ENCODE measurements around the gene SLC8A2. TPM values are rescaled to one million over a fixed set of nuclear protein-coding genes. Genes with fewer than 3 reads are reported as not detected.
"Not testable (repeated sequence)": the region's sequence is repeated elsewhere in the genome, so short reads cannot be mapped to it uniquely, and the experiment has no call there.

The SLC8A2 gene
- total RNA-seq, 3 donors from 2014 or later (not counting 1 experiment from before 2014, with no cell fraction given), result 0.20 TPM; not detected in 2

GRCh38 chr19:47415953-47416642 lies 55.6 kb downstream of the SLC8A2 start:
- no peaks in the 10 kb centered on the region for H3K9me3 Mint-ChIP-seq
- no peak overlapping the region for H3K27ac ChIP-seq (ENCODE audit: low read length)
- peaks cover 46 to 63% of the 10 kb centered on the region in 2 donors for H3K27me3 Mint-ChIP-seq (ENCODE audit: low read depth in 2 of 2)
- H3K4me3 Mint-ChIP-seq, result no peak overlapping the region
- intact Hi-C loops (cut with micrococcal nuclease), result no loop called here
- no peak for TF ChIP-seq CTCF (IDR thresholded peaks at IDR 0.05)
- ATAC-seq (no peak), DNase-seq (no peak)
- H3K9me3 ChIP-seq (ENCODE audit: control insufficient read depth, insufficient read depth, low read length), result no peaks in the 10 kb centered on the region
- H3K4me1 ChIP-seq (ENCODE audit: control insufficient read depth, insufficient read depth, low read length), result peaks cover 11% of the 10 kb centered on the region
- peaks cover 42% of the 10 kb centered on the region for H3K27me3 ChIP-seq (ENCODE audit: control insufficient read depth, insufficient read depth, low read length)
- 87% methylated on average over 17 of the region's 21 CpGs for WGBS (ENCODE audit: insufficient coverage)
- no peak overlapping the region for H3K4me3 ChIP-seq (ENCODE audit: low read length)
- peaks cover 5 to 41% of the 10 kb centered on the region in 2 donors for H3K4me1 Mint-ChIP-seq
- no peaks in the 10 kb centered on the region for H3K36me3 ChIP-seq (ENCODE audit: control insufficient read depth, insufficient read depth, low read length)
- no peaks in the 10 kb centered on the region for H3K36me3 Mint-ChIP-seq
- no peak overlapping the region for H3K27ac Mint-ChIP-seq

GRCh38 chr19:47414469-47414868 lies 57.2 kb downstream of the SLC8A2 start:
- Histone ChIP-seq H3K4me3 (ENCODE audit: low read length) (no peak overlapping the region), H3K4me1 (ENCODE audit: control insufficient read depth, insufficient read depth, low read length) (peaks cover 8% of the 10 kb centered on the region), H3K27me3 (ENCODE audit: control insufficient read depth, insufficient read depth, low read length) (peaks cover 28% of the 10 kb centered on the region), H3K36me3 (ENCODE audit: control insufficient read depth, insufficient read depth, low read length) (no peaks in the 10 kb centered on the region), H3K9me3 (ENCODE audit: control insufficient read depth, insufficient read depth, low read length) (no peaks in the 10 kb centered on the region), H3K27ac (ENCODE audit: low read length) (no peak overlapping the region)
- Mint-ChIP-seq H3K27me3 (ENCODE audit: low read depth in 2 of 2) (peaks cover 39 to 49% of the 10 kb centered on the region in 2 donors), H3K4me3 (no peak overlapping the region), H3K36me3 (no peaks in the 10 kb centered on the region), H3K27ac (no peak overlapping the region), H3K9me3 (no peaks in the 10 kb centered on the region), H3K4me1 (peaks cover 0 to 27% of the 10 kb centered on the region in 2 donors)
- ATAC-seq (peak in 1 of 3 donors; percentile 35), DNase-seq (no peak)
- intact Hi-C loops (cut with micrococcal nuclease), result no loop called here
- 72% methylated on average over 21 of the region's 21 CpGs for WGBS (ENCODE audit: insufficient coverage)
- no peak for TF ChIP-seq CTCF (IDR thresholded peaks at IDR 0.05)

- peaks cover 7% of the 10 kb centered on the region for H3K4me1 ChIP-seq (ENCODE audit: control insufficient read depth, insufficient read depth, low read length)
- no peaks in the 10 kb centered on the region for H3K9me3 ChIP-seq (ENCODE audit: control insufficient read depth, insufficient read depth, low read length)
- no peaks in the 10 kb centered on the region for H3K36me3 ChIP-seq (ENCODE audit: control insufficient read depth, insufficient read depth, low read length)
- Mint-ChIP-seq H3K36me3 (no peaks in the 10 kb centered on the region), H3K4me3 (no peak overlapping the region), H3K4me1 (peaks cover 0 to 27% of the 10 kb centered on the region in 2 donors), H3K9me3 (no peaks in the 10 kb centered on the region), H3K27ac (no peak overlapping the region), H3K27me3 (ENCODE audit: low read depth in 2 of 2) (peaks cover 44 to 54% of the 10 kb centered on the region in 2 donors)
- ATAC-seq (no peak), DNase-seq (no peak)
- H3K4me3 ChIP-seq (ENCODE audit: low read length), result no peak overlapping the region
- H3K27me3 ChIP-seq (ENCODE audit: control insufficient read depth, insufficient read depth, low read length), result peaks cover 26% of the 10 kb centered on the region
- no peak overlapping the region for H3K27ac ChIP-seq (ENCODE audit: low read length)
- no peak for TF ChIP-seq CTCF (IDR thresholded peaks at IDR 0.05)
- intact Hi-C loops (cut with micrococcal nuclease), result no loop called here
- WGBS (ENCODE audit: insufficient coverage), result 90% methylated on average over 16 of the region's 16 CpGs
Observed at GRCh38 chr19:47413941-47414340, 57.8 kb downstream of the SLC8A2 start.

- H3K9me3 Mint-ChIP-seq; H3K27ac ChIP-seq (ENCODE audit: low read length); H3K36me3 Mint-ChIP-seq; intact Hi-C loops (cut with micrococcal nuclease); H3K36me3 ChIP-seq (ENCODE audit: control insufficient read depth, insufficient read depth, low read length); H3K4me3 ChIP-seq (ENCODE audit: low read length); ATAC-seq; DNase-seq; H3K4me1 ChIP-seq (ENCODE audit: control insufficient read depth, insufficient read depth, low read length); H3K9me3 ChIP-seq (ENCODE audit: control insufficient read depth, insufficient read depth, low read length); H3K4me1 Mint-ChIP-seq; H3K4me3 Mint-ChIP-seq; H3K27ac Mint-ChIP-seq: not testable (repeated sequence)
- peaks cover 17% of the 10 kb centered on the region for H3K27me3 ChIP-seq (ENCODE audit: control insufficient read depth, insufficient read depth, low read length)
- 86% methylated on average over 9 of the region's 9 CpGs for WGBS (ENCODE audit: insufficient coverage)
- H3K27me3 Mint-ChIP-seq (ENCODE audit: low read depth in 2 of 2), result peaks cover 39 to 47% of the 10 kb centered on the region in 2 donors
Observed at GRCh38 chr19:47411696-47412095, 60.0 kb downstream of the SLC8A2 start.
